ENCODE measurements around the gene TNFAIP8.

DNA sequence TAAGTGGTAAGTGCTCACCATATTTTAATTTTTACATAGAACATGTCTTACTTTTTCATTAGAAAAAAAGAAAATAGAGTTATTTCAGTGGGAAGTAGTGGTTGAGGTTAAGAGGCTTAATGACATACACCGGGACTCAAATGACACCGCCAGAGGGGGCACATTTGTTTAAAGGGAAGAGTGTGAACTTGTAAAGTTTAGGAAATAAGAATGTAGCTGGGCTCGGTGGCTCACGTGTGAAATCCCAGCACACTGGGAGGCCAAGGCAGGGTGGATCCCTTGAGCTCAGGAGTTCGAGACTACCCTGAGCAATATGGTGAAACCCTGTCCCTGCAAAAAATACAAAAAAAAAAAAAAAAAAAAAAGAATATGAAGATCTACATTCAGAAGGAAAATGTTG, 43.4 kb upstream of the TNFAIP8 start:
- TF ChIP-seq, protein P1, sequence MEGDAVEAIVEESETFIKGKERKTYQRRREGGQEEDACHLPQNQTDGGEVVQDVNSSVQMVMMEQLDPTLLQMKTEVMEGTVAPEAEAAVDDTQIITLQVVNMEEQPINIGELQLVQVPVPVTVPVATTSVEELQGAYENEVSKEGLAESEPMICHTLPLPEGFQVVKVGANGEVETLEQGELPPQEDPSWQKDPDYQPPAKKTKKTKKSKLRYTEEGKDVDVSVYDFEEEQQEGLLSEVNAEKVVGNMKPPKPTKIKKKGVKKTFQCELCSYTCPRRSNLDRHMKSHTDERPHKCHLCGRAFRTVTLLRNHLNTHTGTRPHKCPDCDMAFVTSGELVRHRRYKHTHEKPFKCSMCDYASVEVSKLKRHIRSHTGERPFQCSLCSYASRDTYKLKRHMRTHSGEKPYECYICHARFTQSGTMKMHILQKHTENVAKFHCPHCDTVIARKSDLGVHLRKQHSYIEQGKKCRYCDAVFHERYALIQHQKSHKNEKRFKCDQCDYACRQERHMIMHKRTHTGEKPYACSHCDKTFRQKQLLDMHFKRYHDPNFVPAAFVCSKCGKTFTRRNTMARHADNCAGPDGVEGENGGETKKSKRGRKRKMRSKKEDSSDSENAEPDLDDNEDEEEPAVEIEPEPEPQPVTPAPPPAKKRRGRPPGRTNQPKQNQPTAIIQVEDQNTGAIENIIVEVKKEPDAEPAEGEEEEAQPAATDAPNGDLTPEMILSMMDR (IDR thresholded peaks at IDR 0.05), result no peak
- no peak for TF ChIP-seq POLR2AphosphoS5 (IDR thresholded peaks at IDR 0.05)
- no peak for TF ChIP-seq POLR2A (IDR thresholded peaks at IDR 0.05)
- no peak for TF ChIP-seq EP300 (IDR thresholded peaks at IDR 0.05)

All from suprapubic skin (tissue), 4 donors.